Brain microvascular endothelial cell (primary cell): Measurements from ENCODE around the gene SART3.

ENCODE experiments used
- DNase-seq: peaks from one replicate; pipeline ENCODE4 v3.0.0-alpha.2; 2020
- H3K27ac ChIP-seq: fragments of 250-450 bp; sonication (Bioruptor Pico); 2 replicates; pipeline ENCODE4 v1.5.1; 2020; ENCODE audit warnings: mild to moderate bottlenecking, moderate library complexity
- H3K27me3 ChIP-seq: fragments of 250-450 bp; sonication (Bioruptor Pico); replicated peaks from 2 replicates; pipeline ENCODE4 v1.5.1; 2020; ENCODE audit warnings: mild to moderate bottlenecking
- H3K36me3 ChIP-seq: fragments of 250-450 bp; sonication (Bioruptor Pico); replicated peaks from 2 replicates; pipeline ENCODE4 v1.5.1; 2020; ENCODE audit warnings: mild to moderate bottlenecking
- H3K4me3 ChIP-seq: 2 replicates; pipeline ENCODE4 v1.5.1; 2011; ENCODE audit warnings: low read depth, mild to moderate bottlenecking, control low read depth, low read length, moderate library complexity
- in situ Hi-C: cut with HindIII; loops from 2 replicates; pipeline ENCODE4 v1.10.0; 2017; ENCODE audit warnings: low sequenced_read_pairs, low pct_ligation_motif_present
- TF ChIP-seq, protein P1 (sequence below): IDR thresholded peaks from 2 replicates; pipeline ENCODE4 v1.5.1; 2011; ENCODE audit warnings: low read depth, mild to moderate bottlenecking, moderate library complexity, low read length, control low read depth, inconsistent platforms; ENCODE audit errors: missing control alignments

Gene SART3

DNA sequence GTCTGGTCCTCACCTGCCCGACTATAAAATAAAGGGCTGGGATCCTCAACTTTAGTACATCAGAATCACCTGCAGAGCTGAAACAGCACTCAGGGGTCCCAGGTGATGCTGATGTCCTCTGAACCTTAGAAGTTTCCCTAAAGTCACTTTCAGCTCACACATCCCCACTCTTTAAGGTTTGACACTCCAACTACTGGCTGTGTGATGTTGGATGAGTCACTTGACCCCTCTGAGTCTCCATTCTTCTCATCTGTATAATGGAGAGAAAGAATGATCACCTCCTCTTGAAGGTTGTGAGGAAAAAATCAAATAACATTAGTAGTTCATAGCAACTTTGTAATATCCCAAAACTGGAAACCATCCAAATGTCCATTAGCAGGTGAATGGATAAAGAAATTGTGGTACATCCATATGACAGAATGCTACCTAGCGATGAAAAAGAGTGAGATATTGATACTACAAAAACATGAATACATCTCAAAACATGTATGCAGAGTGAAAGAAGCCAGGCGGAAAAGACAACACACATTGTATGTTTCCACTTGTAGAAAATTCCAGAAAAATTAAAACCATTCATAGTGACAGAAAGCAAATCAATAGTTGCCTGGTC, 23.6 kb upstream of the SART3 start:
- H3K27me3 ChIP-seq = no peaks in the 10 kb centered on the region
- no peak overlapping the region for H3K4me3 ChIP-seq
- DNase-seq = no peak
- TF ChIP-seq, protein P1, sequence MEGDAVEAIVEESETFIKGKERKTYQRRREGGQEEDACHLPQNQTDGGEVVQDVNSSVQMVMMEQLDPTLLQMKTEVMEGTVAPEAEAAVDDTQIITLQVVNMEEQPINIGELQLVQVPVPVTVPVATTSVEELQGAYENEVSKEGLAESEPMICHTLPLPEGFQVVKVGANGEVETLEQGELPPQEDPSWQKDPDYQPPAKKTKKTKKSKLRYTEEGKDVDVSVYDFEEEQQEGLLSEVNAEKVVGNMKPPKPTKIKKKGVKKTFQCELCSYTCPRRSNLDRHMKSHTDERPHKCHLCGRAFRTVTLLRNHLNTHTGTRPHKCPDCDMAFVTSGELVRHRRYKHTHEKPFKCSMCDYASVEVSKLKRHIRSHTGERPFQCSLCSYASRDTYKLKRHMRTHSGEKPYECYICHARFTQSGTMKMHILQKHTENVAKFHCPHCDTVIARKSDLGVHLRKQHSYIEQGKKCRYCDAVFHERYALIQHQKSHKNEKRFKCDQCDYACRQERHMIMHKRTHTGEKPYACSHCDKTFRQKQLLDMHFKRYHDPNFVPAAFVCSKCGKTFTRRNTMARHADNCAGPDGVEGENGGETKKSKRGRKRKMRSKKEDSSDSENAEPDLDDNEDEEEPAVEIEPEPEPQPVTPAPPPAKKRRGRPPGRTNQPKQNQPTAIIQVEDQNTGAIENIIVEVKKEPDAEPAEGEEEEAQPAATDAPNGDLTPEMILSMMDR = no peak
- H3K27ac ChIP-seq = no peak overlapping the region
- no peaks in the 10 kb centered on the region for H3K36me3 ChIP-seq
- in situ Hi-C loops = no loop called here

DNA sequence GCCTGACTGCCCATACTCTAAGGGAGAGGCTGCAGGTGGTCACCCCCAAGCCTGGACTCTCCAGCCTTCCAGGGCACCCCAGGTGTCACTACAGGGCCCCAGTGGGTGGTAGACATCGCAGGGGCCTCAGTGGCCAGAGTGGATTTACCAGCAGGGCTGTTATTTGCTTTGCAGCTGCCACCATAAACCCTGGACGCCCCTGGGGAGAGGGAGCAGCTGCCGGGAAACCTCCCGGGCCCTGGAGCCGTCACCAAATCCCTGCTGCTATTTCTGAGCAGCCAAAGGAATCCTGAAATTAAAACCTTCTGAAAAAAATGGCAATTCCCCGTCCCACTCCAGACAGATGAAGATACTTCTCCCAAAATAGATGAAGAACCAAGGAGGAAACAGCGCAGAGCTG, 23.0 kb upstream of the SART3 start:
- TF ChIP-seq, protein P1 = no peak
- in situ Hi-C loops = no loop called here
- H3K27ac ChIP-seq = no peak overlapping the region
- H3K4me3 ChIP-seq = no peak overlapping the region
- no peak for DNase-seq
- no peaks in the 10 kb centered on the region for H3K27me3 ChIP-seq
- no peaks in the 10 kb centered on the region for H3K36me3 ChIP-seq

DNA sequence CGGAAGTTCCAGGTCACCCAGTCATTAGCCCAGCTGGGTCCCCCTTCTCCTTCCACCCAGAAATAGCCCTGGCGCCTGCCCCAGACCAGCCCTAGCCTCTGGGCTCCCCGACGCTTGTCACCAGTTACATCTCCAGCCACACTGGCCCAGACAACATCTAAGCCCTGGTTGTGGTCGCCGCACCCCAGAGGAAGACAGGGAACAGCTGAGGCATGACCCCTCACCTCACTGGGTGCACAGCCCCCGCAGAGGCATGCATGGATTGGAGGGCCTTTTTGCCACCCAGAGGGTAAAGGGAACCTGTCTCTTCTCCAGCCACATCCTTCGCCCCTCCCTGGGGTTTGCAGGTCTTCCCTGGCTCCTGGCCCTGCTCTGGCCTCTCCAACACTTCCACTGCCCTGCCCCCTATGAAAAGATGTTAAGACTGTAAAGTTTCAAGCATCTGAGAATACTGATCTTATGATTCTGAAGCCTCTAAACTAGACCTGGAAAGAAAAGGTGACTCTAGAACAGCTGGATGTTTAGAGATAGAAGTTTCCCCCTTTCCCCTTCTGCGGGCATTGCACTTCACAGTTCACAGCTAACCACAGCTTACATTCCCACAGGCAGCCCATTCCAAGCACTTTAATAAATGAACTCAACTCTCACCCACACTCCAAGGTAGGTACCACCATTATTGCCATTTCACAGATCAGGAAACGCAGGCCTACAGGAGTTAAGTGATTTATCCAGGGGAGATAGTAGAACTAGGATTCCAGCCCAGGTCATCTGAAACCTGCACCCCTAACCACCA, 22.2 kb upstream of the SART3 start:
- H3K27me3 ChIP-seq = no peaks in the 10 kb centered on the region
- no peaks in the 10 kb centered on the region for H3K36me3 ChIP-seq
- no peak overlapping the region for H3K4me3 ChIP-seq
- TF ChIP-seq, protein P1 = no peak
- in situ Hi-C loops = no loop called here
- H3K27ac ChIP-seq = no peak overlapping the region
- no peak for DNase-seq

DNA sequence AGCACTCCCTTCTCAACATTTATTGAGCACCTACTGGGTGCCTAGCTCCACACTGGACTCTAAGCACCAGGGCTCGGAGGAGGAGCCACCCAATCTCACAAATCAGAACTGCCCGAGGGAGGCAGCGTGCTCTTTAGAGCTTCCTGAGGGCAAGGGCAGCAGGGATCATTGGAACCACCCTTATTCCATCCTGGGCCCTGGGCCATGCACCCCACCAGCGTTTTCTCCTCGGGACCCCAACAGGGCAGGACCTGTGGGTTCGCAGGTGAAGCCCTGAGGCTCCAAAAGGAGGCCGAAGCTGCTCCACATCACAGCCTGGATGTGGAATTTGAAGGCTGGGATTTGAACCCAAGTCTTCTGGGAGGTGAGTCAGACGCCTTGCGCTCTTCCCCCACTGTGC, 21.5 kb upstream of the SART3 start:
- H3K27me3 ChIP-seq = no peaks in the 10 kb centered on the region
- no peak overlapping the region for H3K27ac ChIP-seq
- TF ChIP-seq, protein P1 = no peak
- DNase-seq = no peak
- no peaks in the 10 kb centered on the region for H3K36me3 ChIP-seq
- in situ Hi-C loops = no loop called here
- no peak overlapping the region for H3K4me3 ChIP-seq

DNA sequence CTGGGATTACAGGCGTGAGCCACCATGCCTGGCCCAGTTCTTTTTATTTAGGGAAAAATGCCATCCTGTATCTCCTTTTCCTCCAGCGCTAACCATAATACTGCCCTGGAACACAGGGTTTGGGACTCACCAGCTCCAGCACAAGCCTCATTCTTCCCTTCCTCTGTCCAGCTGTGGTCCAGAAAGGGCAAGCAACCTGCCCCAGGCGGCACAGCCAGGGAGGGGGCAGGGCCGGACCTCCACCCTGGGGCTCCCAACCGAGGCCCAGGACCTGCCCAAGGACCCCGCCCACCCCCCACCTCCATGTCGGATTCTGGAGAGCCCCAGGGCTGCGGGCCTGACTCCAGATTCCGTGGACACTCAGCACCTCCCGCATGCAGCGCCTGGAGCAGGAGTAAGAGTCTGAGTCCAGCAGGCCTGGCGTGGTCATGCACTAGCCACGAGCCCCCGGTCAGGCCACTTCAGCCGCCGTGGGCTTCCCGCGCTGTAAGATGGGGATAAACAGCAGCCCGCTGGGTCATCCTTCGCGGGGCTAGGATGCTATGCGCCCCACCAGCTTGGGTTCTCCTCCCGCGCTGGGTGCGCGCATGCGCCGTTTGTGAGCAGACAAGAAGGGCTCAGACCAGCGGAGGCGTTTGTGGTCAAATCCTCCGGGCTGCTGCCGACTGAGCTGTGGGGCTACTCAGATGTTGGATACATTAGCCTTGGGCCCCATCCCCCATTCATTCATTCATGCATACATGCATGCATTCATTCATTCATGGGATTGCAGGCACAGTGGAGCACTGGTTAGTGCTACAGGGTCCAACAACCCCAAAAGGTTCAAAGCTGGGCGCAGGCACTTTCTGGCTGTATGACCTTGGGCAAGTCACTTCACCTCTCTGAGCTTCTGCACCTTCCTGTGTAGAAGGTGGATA, 20.6 kb upstream of the SART3 start:
- Histone ChIP-seq H3K27ac (no peak overlapping the region), H3K4me3 (no peak overlapping the region), H3K27me3 (no peaks in the 10 kb centered on the region), H3K36me3 (no peaks in the 10 kb centered on the region)
- no peak for DNase-seq
- in situ Hi-C loops = no loop called here
- TF ChIP-seq, protein P1 = no peak
